ENCODE results near the gene EPHA10.
"Not testable (repeated sequence)": the region's sequence is repeated elsewhere in the genome, so short reads cannot be mapped to it uniquely, and the experiment has no call there.

EPHA10 gene

GRCh38 chr1:37716321-37716720 lies 48.6 kb downstream of the EPHA10 start:
- no peak for DNase-seq (ENCODE audit: low read depth)

- no peak for DNase-seq (ENCODE audit: low read depth)
These were observed 50.2 kb downstream of the EPHA10 start for GRCh38 chr1:37714689-37715088.

GRCh38 chr1:37714226-37714625 lies 50.7 kb downstream of the EPHA10 start:
- DNase-seq (ENCODE audit: low read depth), result no peak

DNA sequence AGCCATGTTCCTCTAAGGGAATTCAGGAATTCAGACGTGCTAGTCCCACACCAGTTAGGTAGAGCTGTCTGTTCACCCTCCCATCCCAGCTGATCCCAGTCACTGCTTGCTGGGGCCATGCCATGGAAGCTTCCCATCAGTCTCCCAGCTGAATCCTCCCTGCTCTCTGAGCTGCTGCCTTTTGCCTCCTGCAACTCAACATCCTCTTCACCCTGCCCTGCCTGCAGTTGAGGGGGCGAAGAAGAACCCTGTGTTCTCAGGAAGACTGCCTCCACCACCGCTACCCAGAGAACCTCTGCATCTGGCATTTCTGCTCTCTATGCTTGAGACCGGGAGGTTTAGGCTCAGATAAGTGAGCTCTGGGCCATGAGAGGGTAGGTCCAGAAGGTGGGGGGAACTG lies 56.4 kb downstream of the EPHA10 start:
- no peak for DNase-seq (ENCODE audit: low read depth)

- DNase-seq (ENCODE audit: low read depth), result no peak
These were observed 59.5 kb downstream of the EPHA10 start for GRCh38 chr1:37705399-37705798.

GRCh38 chr1:37704966-37705365 lies 60.0 kb downstream of the EPHA10 start:
- no peak for DNase-seq (ENCODE audit: low read depth)

DNA sequence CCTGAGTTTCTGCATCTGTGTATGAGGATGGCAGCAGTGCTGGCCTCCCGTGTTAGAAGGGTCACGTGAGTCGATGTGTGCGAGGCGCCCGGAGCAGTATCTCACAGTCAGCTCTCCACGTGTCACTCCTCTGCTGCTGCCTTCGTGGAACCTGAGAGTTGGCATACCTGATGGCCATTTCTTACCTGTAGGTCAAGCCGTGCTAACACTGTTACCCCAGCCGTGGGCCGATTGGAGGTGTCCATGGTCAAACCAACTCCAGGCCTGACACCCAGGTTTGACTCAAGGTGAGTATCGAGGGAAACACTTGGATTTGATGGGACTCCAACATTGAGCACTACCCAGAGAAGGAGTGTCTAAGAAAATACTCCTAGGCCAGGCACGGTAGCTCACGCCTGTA lies 61.9 kb downstream of the EPHA10 start:
- DNase-seq (ENCODE audit: low read depth), result no peak

DNA sequence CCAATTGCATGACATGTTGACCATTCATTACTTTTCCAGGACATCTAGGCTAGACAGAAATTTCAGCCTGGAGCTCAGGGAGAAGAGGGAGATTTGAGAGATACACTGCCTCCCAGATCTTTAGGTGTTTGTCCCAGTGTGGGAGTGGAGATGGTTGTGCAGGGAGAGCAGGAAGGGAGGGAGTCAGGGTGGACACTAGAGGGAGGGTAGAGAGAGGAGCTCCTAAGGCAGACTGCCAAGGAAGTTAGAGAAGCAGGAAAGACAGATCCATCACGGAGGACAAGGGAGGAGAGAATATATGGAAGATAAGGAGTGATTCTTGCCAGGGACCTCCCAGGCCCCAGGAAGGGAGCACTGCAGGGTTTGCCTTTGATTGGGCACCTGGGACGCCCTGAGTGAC lies 63.9 kb downstream of the EPHA10 start:
- DNase-seq (ENCODE audit: low read depth), result no peak

- no peak for DNase-seq (ENCODE audit: low read depth)
These were observed 65.8 kb downstream of the EPHA10 start for GRCh38 chr1:37699147-37699546.

DNA sequence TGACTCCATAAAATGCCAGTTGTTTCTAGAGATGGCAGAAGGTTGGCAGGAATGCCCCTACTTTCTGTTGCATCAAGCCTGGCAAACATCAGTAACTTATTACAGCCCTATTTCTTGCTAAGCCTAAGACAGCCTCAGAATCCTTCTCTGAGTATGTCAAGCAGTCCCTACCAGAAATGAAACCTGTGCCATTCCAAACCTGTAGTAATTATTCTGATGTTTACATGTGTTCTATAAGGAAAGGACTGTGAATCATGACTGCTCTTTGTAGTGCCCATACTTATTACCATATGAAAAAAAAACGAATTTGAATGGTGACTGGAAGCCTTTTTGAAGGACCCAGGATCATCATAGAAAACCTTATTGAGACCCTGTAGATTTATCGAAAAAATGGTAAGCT lies 67.2 kb downstream of the EPHA10 start:
- DNase-seq (ENCODE audit: low read depth), result no peak

DNA sequence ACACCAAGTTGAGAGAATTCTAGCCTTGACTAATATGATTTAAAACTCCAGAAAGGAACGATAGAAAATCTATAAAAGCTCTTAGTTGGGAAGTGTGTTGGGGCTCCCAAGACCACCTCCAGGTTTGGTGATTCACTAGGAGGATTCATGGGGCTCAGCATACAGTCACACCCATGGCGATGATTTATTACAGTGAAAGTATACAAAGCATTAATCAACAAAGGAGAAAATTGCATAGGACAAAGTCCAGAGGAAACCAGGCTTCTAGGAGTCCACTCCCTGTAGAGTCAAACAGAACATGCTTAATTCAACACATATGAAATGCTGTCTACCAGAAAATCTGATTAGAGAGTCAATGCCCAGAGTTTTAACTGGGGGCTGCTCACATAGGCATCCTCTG lies 67.8 kb downstream of the EPHA10 start:
- DNase-seq (ENCODE audit: low read depth), result no peak

DNA sequence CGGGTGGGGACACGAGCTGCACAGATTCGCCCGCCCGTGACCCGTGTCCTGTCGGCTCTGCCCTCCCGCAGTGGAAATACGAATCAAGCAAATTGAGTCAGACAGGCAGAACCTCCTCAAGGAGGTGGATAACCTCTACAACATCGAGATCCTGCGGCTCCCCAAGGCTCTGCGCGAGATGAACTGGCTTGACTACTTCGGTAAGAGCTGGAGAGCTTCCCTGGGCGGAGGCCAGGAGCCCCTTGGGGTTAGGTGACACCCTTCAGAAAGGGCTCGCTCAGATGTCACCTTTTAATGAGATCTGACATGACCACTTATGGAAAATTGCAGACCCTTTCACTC lies 72.1 kb downstream of the EPHA10 start:
- DNase-seq (ENCODE audit: low read depth), result no peak

GRCh38 chr1:37692078-37692833 lies 72.7 kb downstream of the EPHA10 start, which contains the start of gene CDCA8:
Gene CDCA8 (plus strand): TSS chr1:37692516. CDS start chr1:37692691, 175 bp downstream.
- peak; percentile 97 for DNase-seq (ENCODE audit: low read depth)

- DNase-seq (ENCODE audit: low read depth), result peak; percentile 67
These were observed 73.3 kb downstream of the EPHA10 start for GRCh38 chr1:37691497-37692077.

DNA sequence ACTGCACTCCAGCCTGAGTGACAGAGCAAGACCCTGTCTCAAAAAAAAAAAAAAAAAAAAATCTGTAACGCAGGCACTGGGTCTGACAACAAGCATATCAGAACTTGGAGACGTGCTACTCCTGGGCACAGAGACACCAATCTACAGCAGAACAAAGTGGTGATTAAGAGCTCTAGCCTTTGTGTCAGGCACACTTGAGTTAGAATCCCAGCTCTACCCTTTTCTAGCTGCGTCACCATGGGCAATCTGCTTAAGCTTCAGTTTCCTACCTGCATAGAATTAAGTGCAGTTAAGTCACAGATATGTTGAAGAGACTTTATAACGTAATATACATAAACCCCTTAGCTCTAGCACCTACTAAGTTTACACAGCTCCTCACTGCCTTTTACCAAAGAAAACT lies 76.0 kb downstream of the EPHA10 start:
- DNase-seq (ENCODE audit: low read depth), result no peak

- DNase-seq (ENCODE audit: low read depth), result not testable (repeated sequence)
These were observed 77.2 kb downstream of the EPHA10 start for GRCh38 chr1:37687764-37688163.

DNA sequence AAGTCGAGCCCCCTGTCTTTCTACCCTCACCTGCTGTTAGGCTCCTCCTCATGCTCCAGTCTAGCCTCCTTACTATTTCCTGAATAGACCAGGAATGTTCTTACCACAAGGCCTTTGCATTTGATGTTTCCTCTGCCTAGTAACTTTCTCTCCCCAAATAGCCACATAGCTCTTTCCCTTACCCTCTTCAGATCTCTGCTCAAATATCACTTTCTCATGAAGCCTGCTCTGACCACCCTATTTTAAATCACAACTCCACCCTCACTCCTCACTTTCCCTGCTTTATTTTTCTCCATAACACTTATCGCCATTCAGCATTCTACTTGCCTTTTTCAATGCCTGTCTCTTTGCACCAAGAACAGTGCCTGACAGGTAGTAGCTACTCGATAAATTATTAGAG lies 79.2 kb downstream of the EPHA10 start:
- no peak for DNase-seq (ENCODE audit: low read depth)

- not testable (repeated sequence) for DNase-seq (ENCODE audit: low read depth)
These were observed 80.7 kb downstream of the EPHA10 start for GRCh38 chr1:37684182-37684581.

DNA sequence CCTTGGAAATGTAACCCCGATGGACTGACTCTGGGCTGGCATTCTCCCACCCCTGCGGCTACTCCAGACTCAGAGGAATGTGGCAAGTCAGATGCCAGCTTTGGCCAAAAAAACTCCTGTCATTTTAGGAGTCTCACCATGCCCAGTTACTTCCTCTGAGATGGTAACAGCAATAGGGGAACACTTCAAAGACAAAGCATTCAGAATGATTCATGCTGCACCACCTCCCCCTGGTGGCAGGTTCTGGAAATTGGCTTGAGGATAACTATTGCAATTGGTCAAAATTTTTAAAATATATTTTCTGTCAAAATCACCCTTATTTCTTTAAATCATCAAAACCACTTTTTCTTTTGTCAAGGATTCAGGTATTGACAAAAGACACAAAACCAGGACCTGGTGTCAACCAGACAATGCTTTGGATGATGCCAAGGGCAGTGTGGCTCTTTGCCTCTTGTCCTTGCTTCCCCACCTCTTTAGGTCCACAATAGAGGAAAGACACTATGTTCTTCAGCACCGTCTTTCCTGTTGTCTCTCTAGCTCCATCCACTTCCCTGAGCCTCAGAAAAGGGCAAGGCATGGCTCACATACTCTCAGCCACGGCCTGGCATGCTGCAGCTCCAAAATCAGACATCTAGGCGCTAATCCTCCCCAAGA lies 82.5 kb downstream of the EPHA10 start:
- DNase-seq (ENCODE audit: low read depth), result peak; percentile 71

DNA sequence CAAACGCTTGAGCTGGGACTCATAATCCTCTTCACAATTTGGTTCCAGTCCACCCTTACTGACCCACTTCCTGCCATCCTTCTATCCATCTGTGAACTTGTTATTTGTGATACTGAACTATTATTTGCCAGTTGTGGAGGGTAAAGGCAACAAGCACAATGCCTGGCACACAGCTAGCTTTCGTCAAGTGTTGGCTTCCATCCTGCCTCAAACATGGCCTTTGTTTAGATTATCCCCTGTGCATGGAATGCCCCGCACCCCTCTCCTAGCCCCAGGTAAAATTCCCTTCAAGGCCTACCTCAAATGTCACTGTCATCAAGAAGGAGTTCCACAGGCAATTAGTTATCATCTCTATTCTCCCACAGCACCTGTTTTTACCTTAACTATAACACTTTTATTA lies 84.0 kb downstream of the EPHA10 start:
- DNase-seq (ENCODE audit: low read depth), result no peak

DNA sequence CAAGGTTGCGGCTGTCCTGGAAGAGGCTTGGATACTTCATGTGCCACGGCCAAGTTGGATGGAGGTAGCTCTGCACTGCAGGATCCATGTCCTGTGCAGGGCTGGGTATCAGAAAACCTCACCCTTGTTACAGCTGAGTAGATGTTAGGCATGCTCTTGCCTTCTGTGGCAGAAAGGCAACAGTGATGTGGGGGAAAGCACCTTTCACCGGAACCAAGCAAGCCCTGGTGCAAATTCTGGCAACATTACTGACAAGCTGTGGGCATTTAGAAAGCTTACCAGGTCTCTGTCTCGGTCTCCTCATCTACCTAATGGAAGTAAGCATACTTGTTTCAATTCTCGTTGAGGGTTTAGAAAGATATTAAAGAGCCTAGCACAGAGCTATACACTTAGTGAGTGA lies 87.1 kb downstream of the EPHA10 start:
- DNase-seq (ENCODE audit: low read depth), result no peak

DNA sequence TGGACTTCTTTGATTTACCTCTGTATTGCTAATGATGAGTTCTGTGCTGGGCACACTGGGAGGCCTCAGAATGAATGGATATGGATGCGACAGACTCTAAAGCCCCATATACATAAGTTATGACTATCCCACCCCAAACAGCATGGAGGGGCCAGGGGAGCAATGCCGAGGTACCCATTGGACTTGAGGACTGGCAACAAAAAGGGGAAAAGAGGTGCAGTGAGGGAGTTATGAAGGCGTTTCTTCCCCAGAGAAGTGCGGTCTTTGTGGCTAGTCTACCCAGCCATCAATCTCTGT lies 87.8 kb downstream of the EPHA10 start:
- DNase-seq (ENCODE audit: low read depth), result no peak

- no peak for DNase-seq (ENCODE audit: low read depth)
These were observed 88.4 kb downstream of the EPHA10 start for GRCh38 chr1:37676281-37677142.
